HG03039 (cell line): Measurements from ENCODE around the gene PLPP4.
"Not testable (repeated sequence)": the region's sequence is repeated elsewhere in the genome, so short reads cannot be mapped to it uniquely, and the experiment has no call there.

Source experiments
- ATAC-seq: cut with Tn5 transposase; IDR thresholded peaks from one replicate; pipeline ENCODE4 v1.9.1; 2021; ENCODE audit warnings: mild to moderate bottlenecking, moderate library complexity; ENCODE audit not compliant: unreplicated experiment

PLPP4 gene

GRCh38 chr10:120485946-120486345, 28.9 kb downstream of the PLPP4 start:
- ATAC-seq, result no peak

- ATAC-seq, result no peak
These were observed 29.7 kb downstream of the PLPP4 start for GRCh38 chr10:120486671-120487205.

GRCh38 chr10:120490288-120490687, 33.3 kb downstream of the PLPP4 start:
- ATAC-seq, result no peak

GRCh38 chr10:120492346-120492745, 35.3 kb downstream of the PLPP4 start:
- ATAC-seq, result no peak

GRCh38 chr10:120493411-120494312, 36.6 kb downstream of the PLPP4 start:
- no peak for ATAC-seq

GRCh38 chr10:120494313-120494710, 37.3 kb downstream of the PLPP4 start:
- ATAC-seq, result no peak

- ATAC-seq, result no peak
These were observed 38.4 kb downstream of the PLPP4 start for GRCh38 chr10:120495226-120496009.

GRCh38 chr10:120499883-120500282, 42.9 kb downstream of the PLPP4 start:
- no peak for ATAC-seq

GRCh38 chr10:120503689-120504088, 46.7 kb downstream of the PLPP4 start:
- no peak for ATAC-seq

- not testable (repeated sequence) for ATAC-seq
These were observed 47.2 kb downstream of the PLPP4 start for GRCh38 chr10:120504227-120504626.

GRCh38 chr10:120505056-120505455, 48.0 kb downstream of the PLPP4 start:
- no peak for ATAC-seq

GRCh38 chr10:120505866-120506265, 48.8 kb downstream of the PLPP4 start:
- ATAC-seq, result no peak

- ATAC-seq, result no peak
These were observed 49.6 kb downstream of the PLPP4 start for GRCh38 chr10:120506674-120507073.

- no peak for ATAC-seq
These were observed 50.1 kb downstream of the PLPP4 start for GRCh38 chr10:120507175-120507574.

- ATAC-seq, result no peak
These were observed 50.6 kb downstream of the PLPP4 start for GRCh38 chr10:120507651-120508050.

- ATAC-seq, result no peak
These were observed 51.4 kb downstream of the PLPP4 start for GRCh38 chr10:120508393-120508792.

- no peak for ATAC-seq
These were observed 51.9 kb downstream of the PLPP4 start for GRCh38 chr10:120508966-120509365.

- no peak for ATAC-seq
These were observed 54.1 kb downstream of the PLPP4 start for GRCh38 chr10:120511165-120511564.

- no peak for ATAC-seq
These were observed 56.3 kb downstream of the PLPP4 start for GRCh38 chr10:120513307-120513796.

GRCh38 chr10:120514035-120514620, 57.1 kb downstream of the PLPP4 start:
- no peak for ATAC-seq

GRCh38 chr10:120514959-120515358, 57.9 kb downstream of the PLPP4 start:
- ATAC-seq, result no peak
